CD14-positive monocyte (primary cell): ENCODE measurements around the gene IQGAP2. TPM values are rescaled to one million over a fixed set of nuclear protein-coding genes. Genes with fewer than 3 reads are reported as not detected.

Experiments
- DNase-seq, 3 donors: peaks; one replicate each; pipeline ENCODE4 v3.0.0-alpha.2; 2011 to 2022
- H2AFZ ChIP-seq: 2 replicates; pipeline ENCODE4 v1.6.0; 2012; ENCODE audit warnings: mild to moderate bottlenecking, low read depth, low read length, inconsistent platforms; ENCODE audit not compliant: insufficient read depth, poor library complexity, severe bottlenecking
- H3K27ac ChIP-seq, 2 donors: 1 replicate in 1 of 2; 2 replicates in 1 of 2; pipeline ENCODE4 v1.5.1; 2012 to 2013; ENCODE audit warnings: low read length in 2 of 2, control low read depth in 1 of 2, inconsistent platforms in 1 of 2, low read depth in 1 of 2, mild to moderate bottlenecking in 1 of 2
- H3K27me3 ChIP-seq, 2 donors: one replicate each; pipeline versions ENCODE4 v1.6.0 to v1.6.1; 2011 to 2013; ENCODE audit warnings: low read length in 2 of 2; ENCODE audit not compliant: control insufficient read depth in 2 of 2, insufficient read depth in 2 of 2
- H3K36me3 ChIP-seq, 2 donors: replicated peaks in 1 of 2; 1 replicate in 1 of 2; 2 replicates in 1 of 2; pipeline versions ENCODE4 v1.5.1 to v1.6.1; 2012 to 2013; ENCODE audit warnings: low read length in 2 of 2, control low read depth in 1 of 2, inconsistent platforms in 1 of 2, mild to moderate bottlenecking in 1 of 2; ENCODE audit not compliant: insufficient read depth in 2 of 2, control insufficient read depth in 1 of 2
- H3K4me1 ChIP-seq, 2 donors: 1 replicate in 1 of 2; 2 replicates in 1 of 2; pipeline versions ENCODE4 v1.5.1 to v1.6.1; 2012 to 2013; ENCODE audit warnings: low read length in 2 of 2, control low read depth in 1 of 2, inconsistent platforms in 1 of 2, mild to moderate bottlenecking in 1 of 2, moderate library complexity in 1 of 2; ENCODE audit not compliant: insufficient read depth in 2 of 2, control insufficient read depth in 1 of 2
- H3K4me2 ChIP-seq: replicated peaks from 2 replicates; pipeline ENCODE3; 2012; ENCODE audit warnings: low read length, moderate library complexity, mild to moderate bottlenecking; ENCODE audit not compliant: poor library complexity, severe bottlenecking; ENCODE audit errors: extremely low read depth
- H3K4me3 ChIP-seq, 3 experiments: fragments of 200-600 bp in 1 of 3; sonication (generic) in 1 of 3; replicated peaks in 1 of 3; 1 replicate in 2 of 3; 2 replicates in 1 of 3; pipeline ENCODE4 v1.5.1; 2011 to 2013; ENCODE audit warnings: low read length in 3 of 3, mild to moderate bottlenecking in 3 of 3, control low read depth in 2 of 3, low read depth in 2 of 3, inconsistent platforms in 1 of 3, moderate library complexity in 1 of 3
- H3K79me2 ChIP-seq: 2 replicates; pipeline ENCODE4 v1.6.0; 2012; ENCODE audit warnings: mild to moderate bottlenecking, control low read depth, inconsistent platforms, low read length, moderate library complexity; ENCODE audit not compliant: insufficient read depth
- H3K9ac ChIP-seq: 2 replicates; pipeline ENCODE4 v1.6.0; 2017; ENCODE audit warnings: low read length, mild to moderate bottlenecking; ENCODE audit not compliant: insufficient read depth, poor library complexity, severe bottlenecking
- H3K9me3 ChIP-seq, 2 donors: replicated peaks in 1 of 2; 1 replicate in 1 of 2; 2 replicates in 1 of 2; pipeline versions ENCODE4 v1.5.1 to v1.6.1; 2012 to 2013; ENCODE audit warnings: low read length in 2 of 2, control low read depth in 1 of 2; ENCODE audit not compliant: control insufficient read depth in 1 of 2, insufficient read depth in 1 of 2
- H4K20me1 ChIP-seq: 2 replicates; pipeline ENCODE4 v1.6.0; 2012; ENCODE audit warnings: mild to moderate bottlenecking, low read length, control low read depth, moderate library complexity; ENCODE audit not compliant: insufficient read depth
- H3K27ac Mint-ChIP-seq, 7 donors: one replicate each; pipeline ENCODE4 v1.8.0; 2020; ENCODE audit warnings: mild to moderate bottlenecking in 7 of 7, mixed read lengths in 7 of 7, moderate library complexity in 6 of 7, inconsistent platforms in 2 of 7
- H3K27me3 Mint-ChIP-seq, 3 donors: one replicate each; pipeline ENCODE4 v1.8.0; 2021 to 2022; ENCODE audit warnings: low read depth in 3 of 3, mild to moderate bottlenecking in 3 of 3, mixed read lengths in 3 of 3, moderate library complexity in 3 of 3, inconsistent platforms in 1 of 3
- H3K36me3 Mint-ChIP-seq, 2 donors: one replicate each; pipeline ENCODE4 v1.8.0; 2020; ENCODE audit warnings: mixed read lengths in 2 of 2, inconsistent platforms in 1 of 2, mild to moderate bottlenecking in 1 of 2
- H3K4me1 Mint-ChIP-seq: one replicate; pipeline ENCODE4 v1.8.0; 2020; ENCODE audit warnings: mild to moderate bottlenecking, mixed read lengths
- H3K4me3 Mint-ChIP-seq, 2 donors: one replicate each; pipeline ENCODE4 v1.8.0; 2020; ENCODE audit warnings: mild to moderate bottlenecking in 2 of 2, mixed read lengths in 2 of 2, moderate library complexity in 1 of 2
- H3K9me3 Mint-ChIP-seq, 7 donors: one replicate each; pipeline ENCODE4 v1.8.0; 2020 to 2022; ENCODE audit warnings: mixed read lengths in 7 of 7, mild to moderate bottlenecking in 6 of 7, moderate library complexity in 6 of 7, inconsistent platforms in 2 of 7
- WGBS: methylation state at CpG from one replicate; pipeline ENCODE4 v1.1.5; 2013; ENCODE audit warnings: missing lambda C conversion rate; ENCODE audit not compliant: insufficient coverage; 5-methylcytosine and 5-hydroxymethylcytosine counted together
- intact Hi-C, 2 donors: fragments of 100-400 bp; cut with micrococcal nuclease; formaldehyde crosslinking; loops; one replicate each; pipeline versions ENCODE4 v1.15.0 to v1.15.1; 2023
- polyA plus RNA-seq, 3 donors: library from polyadenylated mRNA; depleted of rRNA in 1 of 3; unstranded in 2 of 3; stranded (reverse) in 1 of 3; fragments of 300-500 nt in 2 of 3; fragments of >200 nt in 1 of 3; fragmentation: Illumina TruSeq in 2 of 3; gene quantifications; 1 replicate in 2 of 3; 2 replicates in 1 of 3; pipeline ENCODE4 v1.2.3, GENCODE V29; 2012 to 2021
- TF ChIP-seq, protein P1 (sequence below): fragments of 200-600 bp; IDR thresholded peaks from one replicate; pipeline ENCODE4 v1.8.0; 2022; ENCODE audit warnings: antibody characterized with exemption, mild to moderate bottlenecking

IQGAP2 gene
- polyA plus RNA-seq, 3 donors, result 21.4 to 50.9 (median 35.4) TPM

DNA sequence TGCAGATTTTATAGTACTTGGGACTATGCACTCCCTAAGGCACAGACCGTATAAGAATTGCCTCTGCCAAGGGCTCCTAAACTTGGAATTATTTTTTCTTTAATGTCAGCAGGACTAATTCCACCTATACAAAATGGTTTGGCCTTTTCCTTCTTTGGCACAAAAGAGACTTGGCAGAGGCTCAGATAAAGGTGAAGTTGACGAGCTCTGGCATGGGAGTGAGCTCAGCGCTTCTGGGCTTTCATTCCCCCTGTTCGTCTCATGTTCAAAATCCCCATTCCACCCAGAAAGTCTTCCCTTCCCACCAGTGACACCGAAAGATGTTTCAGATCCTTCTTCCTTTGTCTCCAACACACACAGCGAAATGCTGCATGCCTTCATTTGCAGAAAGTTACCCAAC, 158.9 kb downstream of the IQGAP2 start:
- peaks cover 19% of the 10 kb centered on the region for H3K4me1 Mint-ChIP-seq
- peaks cover 0 to 3% (median 0%) of the 10 kb centered on the region in 3 donors for H3K27me3 Mint-ChIP-seq
- peak overlapping the region in 2 of 7 donors; percentile 43 to 52 for H3K27ac Mint-ChIP-seq

DNA sequence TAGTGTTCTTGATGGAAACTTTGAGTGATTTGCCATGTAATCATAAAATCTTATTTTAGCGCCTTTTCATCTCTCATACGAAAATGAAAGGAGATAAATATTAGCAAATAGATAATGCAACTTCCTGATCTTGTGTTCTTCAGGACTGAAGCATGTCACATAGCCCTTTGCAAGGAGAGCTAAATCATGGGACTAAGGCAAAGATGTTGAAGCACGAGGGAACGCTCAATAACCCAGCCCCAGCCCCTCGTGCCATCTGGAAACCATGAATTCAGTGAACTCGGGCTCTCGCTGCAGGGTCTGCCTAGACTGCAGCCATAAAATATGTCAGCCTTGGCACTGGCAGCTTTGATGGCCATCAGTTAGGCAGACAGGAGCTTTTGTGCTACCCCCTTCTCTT, 161.9 kb downstream of the IQGAP2 start:
- H3K4me1 Mint-ChIP-seq, result peaks cover 18% of the 10 kb centered on the region
- peak in 2 of 3 donors; percentile 24 to 30 for DNase-seq
- H3K9me3 Mint-ChIP-seq, result no peaks in the 10 kb centered on the region
- Histone ChIP-seq H3K4me1 (peaks cover 15 to 16% of the 10 kb centered on the region in 2 donors), H3K4me2 (peak overlapping the region; percentile 24), H4K20me1 (peaks cover 98% of the 10 kb centered on the region), H3K27me3 (no peaks in the 10 kb centered on the region), H2AFZ (no peak overlapping the region), H3K9ac (peak overlapping the region; percentile 29), H3K36me3 (peaks cover 29 to 60% of the 10 kb centered on the region in 2 donors), H3K27ac (peak overlapping the region; percentile 65 to 77), H3K4me3 (peak overlapping the region in 2 of 3 experiments; percentile 11 to 35), H3K9me3 (no peaks in the 10 kb centered on the region), H3K79me2 (peaks cover 72% of the 10 kb centered on the region)
- peaks cover 0 to 3% (median 0%) of the 10 kb centered on the region in 3 donors for H3K27me3 Mint-ChIP-seq
- H3K27ac Mint-ChIP-seq, result peak overlapping the region; percentile 26 to 95 (median 87)
- WGBS, result 69% methylated on average over 5 of the region's 7 CpGs
- intact Hi-C loops, result no loop called here
- H3K36me3 Mint-ChIP-seq, result peaks cover 39 to 55% of the 10 kb centered on the region in 2 donors
- H3K4me3 Mint-ChIP-seq, result peak overlapping the region; percentile 62 to 76
- TF ChIP-seq, protein P1, sequence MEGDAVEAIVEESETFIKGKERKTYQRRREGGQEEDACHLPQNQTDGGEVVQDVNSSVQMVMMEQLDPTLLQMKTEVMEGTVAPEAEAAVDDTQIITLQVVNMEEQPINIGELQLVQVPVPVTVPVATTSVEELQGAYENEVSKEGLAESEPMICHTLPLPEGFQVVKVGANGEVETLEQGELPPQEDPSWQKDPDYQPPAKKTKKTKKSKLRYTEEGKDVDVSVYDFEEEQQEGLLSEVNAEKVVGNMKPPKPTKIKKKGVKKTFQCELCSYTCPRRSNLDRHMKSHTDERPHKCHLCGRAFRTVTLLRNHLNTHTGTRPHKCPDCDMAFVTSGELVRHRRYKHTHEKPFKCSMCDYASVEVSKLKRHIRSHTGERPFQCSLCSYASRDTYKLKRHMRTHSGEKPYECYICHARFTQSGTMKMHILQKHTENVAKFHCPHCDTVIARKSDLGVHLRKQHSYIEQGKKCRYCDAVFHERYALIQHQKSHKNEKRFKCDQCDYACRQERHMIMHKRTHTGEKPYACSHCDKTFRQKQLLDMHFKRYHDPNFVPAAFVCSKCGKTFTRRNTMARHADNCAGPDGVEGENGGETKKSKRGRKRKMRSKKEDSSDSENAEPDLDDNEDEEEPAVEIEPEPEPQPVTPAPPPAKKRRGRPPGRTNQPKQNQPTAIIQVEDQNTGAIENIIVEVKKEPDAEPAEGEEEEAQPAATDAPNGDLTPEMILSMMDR, result no peak

More for the DNA sequence above, 158.9 kb downstream of the IQGAP2 start:
- H3K36me3 ChIP-seq, result peaks cover 28 to 77% of the 10 kb centered on the region in 2 donors
- DNase-seq, result no peak
- no peak overlapping the region for H3K9ac ChIP-seq
- 100% methylated on average over 1 of the region's 6 CpGs for WGBS
- peaks cover 15 to 16% of the 10 kb centered on the region in 2 donors for H3K4me1 ChIP-seq
- H3K4me2 ChIP-seq, result no peak overlapping the region
- Mint-ChIP-seq H3K4me3 (no peak overlapping the region), H3K9me3 (no peaks in the 10 kb centered on the region), H3K36me3 (peaks cover 52 to 67% of the 10 kb centered on the region in 2 donors)
- H2AFZ ChIP-seq, result no peak overlapping the region
- no peaks in the 10 kb centered on the region for H3K9me3 ChIP-seq
- TF ChIP-seq, protein P1, result no peak
- no peak overlapping the region for H3K4me3 ChIP-seq
- no peaks in the 10 kb centered on the region for H3K27me3 ChIP-seq
- intact Hi-C loops, result no loop called here
- H4K20me1 ChIP-seq, result peaks cover 94% of the 10 kb centered on the region
- H3K27ac ChIP-seq, result peak overlapping the region in 1 of 2 donors; percentile 49
- H3K79me2 ChIP-seq, result peaks cover 60% of the 10 kb centered on the region
